BLaER1 (cell line): Measurements from ENCODE around the gene RAB5IF.
"Not testable (repeated sequence)": the region's sequence is repeated elsewhere in the genome, so short reads cannot be mapped to it uniquely, and the experiment has no call there.

Source experiments
- H3K27ac ChIP-seq: shearing (Covaris generic); formaldehyde crosslinking; 2 replicates; pipeline ENCODE4 v1.8.1; 2022
- H3K27me3 ChIP-seq: shearing (Covaris generic); formaldehyde crosslinking; 2 replicates; pipeline ENCODE4 v1.8.1; 2022
- H3K36me3 ChIP-seq: shearing (Covaris generic); formaldehyde crosslinking; 2 replicates; pipeline ENCODE4 v1.8.1; 2022
- H3K4me1 ChIP-seq: shearing (Covaris generic); formaldehyde crosslinking; 2 replicates; pipeline ENCODE4 v1.8.1; 2022
- H3K4me2 ChIP-seq: shearing (Covaris generic); formaldehyde crosslinking; 2 replicates; pipeline ENCODE4 v1.8.1; 2022
- H3K4me3 ChIP-seq: shearing (Covaris generic); formaldehyde crosslinking; 2 replicates; pipeline ENCODE4 v1.8.1; 2022
- H3K9ac ChIP-seq: shearing (Covaris generic); formaldehyde crosslinking; 2 replicates; pipeline ENCODE4 v1.8.1; 2022
- H3K9me3 ChIP-seq: shearing (Covaris generic); formaldehyde crosslinking; 2 replicates; pipeline ENCODE4 v1.8.1; 2022
- H4K20me1 ChIP-seq: shearing (Covaris generic); formaldehyde crosslinking; 2 replicates; pipeline ENCODE4 v1.8.1; 2022
- Cebpa-rat ChIP-seq: shearing (Covaris generic); IDR thresholded peaks from 2 replicates; pipeline ENCODE4 v1.8.1; 2022

RAB5IF gene

GRCh38 chr20:36605399-36606157 is at the start of gene RAB5IF:
TSS of gene RAB5IF (plus strand) at chr20:36605779. CDS start at chr20:36605952, 173 bp downstream.
- TF ChIP-seq Cebpa-rat: no peak
- Histone ChIP-seq H4K20me1 (peaks cover 30% of the 10 kb centered on the region), H3K27ac (peak within 1 kb of the TSS; percentile 93), H3K27me3 (no peaks in the 10 kb centered on the region), H3K36me3 (peaks cover 31% of the 10 kb centered on the region), H3K4me2 (peak within 1 kb of the TSS; percentile 94), H3K9ac (peak within 1 kb of the TSS; percentile 93), H3K4me3 (peak within 1 kb of the TSS; percentile 96), H3K9me3 (no peaks in the 10 kb centered on the region), H3K4me1 (peaks cover 52% of the 10 kb centered on the region)

DNA sequence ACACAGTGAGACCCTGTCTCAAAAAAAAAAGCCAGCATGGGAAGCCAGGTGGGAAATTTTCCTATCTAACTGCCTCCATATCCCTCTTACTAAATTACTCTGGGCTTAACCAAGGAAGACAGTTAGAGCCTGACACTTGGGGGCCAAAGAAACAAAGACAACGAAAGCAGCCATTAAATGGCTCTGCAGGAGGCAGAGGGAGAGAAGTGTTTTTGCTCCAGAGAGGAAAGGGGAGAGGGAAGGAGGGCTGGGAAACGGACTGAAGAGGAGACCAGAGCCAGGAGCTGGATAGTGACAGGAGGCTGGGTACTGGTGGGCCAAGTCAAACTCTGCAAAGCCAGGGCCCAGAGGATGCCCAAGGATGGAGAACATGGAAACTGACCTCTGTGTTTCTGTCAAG is 42.9 kb upstream of the RAB5IF start:
- H3K4me1 ChIP-seq: no peaks in the 10 kb centered on the region
- no peak overlapping the region for H3K4me2 ChIP-seq
- H4K20me1 ChIP-seq: no peaks in the 10 kb centered on the region
- no peaks in the 10 kb centered on the region for H3K27me3 ChIP-seq
- H3K9me3 ChIP-seq: peaks cover 17% of the 10 kb centered on the region
- no peak for TF ChIP-seq Cebpa-rat
- peaks cover 6% of the 10 kb centered on the region; the same call in 1 of the 2 replicates for H3K36me3 ChIP-seq
- no peak overlapping the region for H3K9ac ChIP-seq
- H3K4me3 ChIP-seq: no peak overlapping the region
- H3K27ac ChIP-seq: no peak overlapping the region

- no peak overlapping the region for H3K9ac ChIP-seq
- H3K27ac ChIP-seq: no peak overlapping the region
- H3K4me2 ChIP-seq: no peak overlapping the region
- peaks cover 6% of the 10 kb centered on the region; the same call in 1 of the 2 replicates for H3K36me3 ChIP-seq
- no peak overlapping the region for H3K4me3 ChIP-seq
- H3K4me1 ChIP-seq: no peaks in the 10 kb centered on the region
- no peaks in the 10 kb centered on the region for H3K27me3 ChIP-seq
- H3K9me3 ChIP-seq: peaks cover 17% of the 10 kb centered on the region
- TF ChIP-seq Cebpa-rat: no peak
- no peaks in the 10 kb centered on the region for H4K20me1 ChIP-seq
Measured at GRCh38 chr20:36563374-36563773, 42.2 kb upstream of the RAB5IF start.

GRCh38 chr20:36564078-36564725 is 41.4 kb upstream of the RAB5IF start:
- not testable (repeated sequence) for H3K9ac ChIP-seq, H3K4me1 ChIP-seq, H3K27me3 ChIP-seq, H3K4me3 ChIP-seq, H4K20me1 ChIP-seq, H3K27ac ChIP-seq, H3K36me3 ChIP-seq, H3K4me2 ChIP-seq
- peaks cover 17% of the 10 kb centered on the region for H3K9me3 ChIP-seq

- H3K27ac ChIP-seq, H3K4me1 ChIP-seq, H3K27me3 ChIP-seq, H3K36me3 ChIP-seq, H3K9ac ChIP-seq, H3K4me2 ChIP-seq, H4K20me1 ChIP-seq, H3K4me3 ChIP-seq: not testable (repeated sequence)
- H3K9me3 ChIP-seq: peaks cover 17% of the 10 kb centered on the region
Measured at GRCh38 chr20:36564726-36565121, 40.9 kb upstream of the RAB5IF start.

DNA sequence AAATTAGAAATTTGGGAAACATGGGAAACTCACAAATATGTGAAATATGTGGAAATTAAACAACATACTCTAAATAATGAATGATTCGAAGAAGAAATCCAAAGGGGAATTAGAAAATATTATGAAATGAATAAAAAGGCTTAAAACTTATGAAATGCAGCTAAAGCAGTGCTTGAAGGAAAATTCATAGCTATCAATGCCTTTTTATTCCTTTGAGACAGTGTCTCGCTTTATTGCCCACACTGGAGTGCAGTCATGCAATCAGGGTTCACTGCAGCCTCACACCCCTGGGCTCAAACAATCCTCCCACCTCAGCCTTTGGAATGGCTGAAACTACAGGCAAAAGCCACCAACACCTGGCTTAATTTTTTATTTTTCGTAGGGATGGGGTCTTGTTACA is 40.1 kb upstream of the RAB5IF start:
- H3K4me3 ChIP-seq: no peak overlapping the region
- peaks cover 17% of the 10 kb centered on the region for H3K9me3 ChIP-seq
- H3K4me1 ChIP-seq: no peaks in the 10 kb centered on the region
- H3K4me2 ChIP-seq: no peak overlapping the region
- no peak for TF ChIP-seq Cebpa-rat
- no peaks in the 10 kb centered on the region for H3K27me3 ChIP-seq
- no peaks in the 10 kb centered on the region for H4K20me1 ChIP-seq
- H3K9ac ChIP-seq: no peak overlapping the region
- peaks cover 6% of the 10 kb centered on the region; the same call in 1 of the 2 replicates for H3K36me3 ChIP-seq
- no peak overlapping the region for H3K27ac ChIP-seq

DNA sequence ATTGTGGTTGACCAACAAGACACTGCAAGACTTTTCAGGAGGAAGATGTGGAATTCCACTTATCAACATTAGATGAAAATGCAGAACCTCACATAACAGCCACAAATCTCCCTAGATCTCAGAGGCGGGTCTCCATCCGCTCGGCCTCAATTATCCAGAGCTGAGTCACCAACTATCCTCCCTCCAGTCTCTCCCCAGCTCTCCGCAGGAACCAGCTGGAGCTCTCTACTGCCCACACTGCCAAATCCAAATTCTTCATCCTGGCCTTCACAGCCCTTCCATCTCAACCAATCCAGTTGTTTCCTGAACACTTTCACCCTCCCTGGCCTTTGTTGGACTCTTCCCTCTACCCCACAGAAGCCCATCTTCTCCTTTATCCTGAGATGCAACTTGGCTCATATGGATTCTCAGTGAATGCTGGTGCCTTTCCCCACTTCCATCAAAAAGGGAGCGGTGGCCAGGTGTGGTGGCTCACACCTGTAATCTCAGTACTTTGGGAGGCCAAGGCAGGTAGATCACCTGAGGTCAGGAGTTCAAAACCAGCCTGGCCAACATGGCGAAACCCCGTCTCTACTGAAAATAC is 35.6 kb upstream of the RAB5IF start:
- H3K27ac ChIP-seq: no peak overlapping the region
- H3K4me1 ChIP-seq: peaks cover 20% of the 10 kb centered on the region
- no peak overlapping the region for H3K4me3 ChIP-seq
- H3K9me3 ChIP-seq: peaks cover 12% of the 10 kb centered on the region
- peaks cover 4% of the 10 kb centered on the region for H4K20me1 ChIP-seq
- H3K4me2 ChIP-seq: no peak overlapping the region
- peaks cover 6% of the 10 kb centered on the region; the same call in 1 of the 2 replicates for H3K36me3 ChIP-seq
- no peak overlapping the region for H3K9ac ChIP-seq
- no peaks in the 10 kb centered on the region for H3K27me3 ChIP-seq
- TF ChIP-seq Cebpa-rat: no peak

GRCh38 chr20:36571564-36572504 is 33.7 kb upstream of the RAB5IF start:
- no peaks in the 10 kb centered on the region for H3K27me3 ChIP-seq
- H3K9ac ChIP-seq: peak overlapping the region; percentile 84
- peak overlapping the region; percentile 98 for H3K4me2 ChIP-seq
- TF ChIP-seq Cebpa-rat: no peak
- H3K9me3 ChIP-seq: no peaks in the 10 kb centered on the region
- H3K27ac ChIP-seq: peak overlapping the region; percentile 91
- peaks cover 9% of the 10 kb centered on the region for H3K36me3 ChIP-seq
- peaks cover 23% of the 10 kb centered on the region for H4K20me1 ChIP-seq
- peak overlapping the region; percentile 93 for H3K4me3 ChIP-seq
- peaks cover 37% of the 10 kb centered on the region for H3K4me1 ChIP-seq

DNA sequence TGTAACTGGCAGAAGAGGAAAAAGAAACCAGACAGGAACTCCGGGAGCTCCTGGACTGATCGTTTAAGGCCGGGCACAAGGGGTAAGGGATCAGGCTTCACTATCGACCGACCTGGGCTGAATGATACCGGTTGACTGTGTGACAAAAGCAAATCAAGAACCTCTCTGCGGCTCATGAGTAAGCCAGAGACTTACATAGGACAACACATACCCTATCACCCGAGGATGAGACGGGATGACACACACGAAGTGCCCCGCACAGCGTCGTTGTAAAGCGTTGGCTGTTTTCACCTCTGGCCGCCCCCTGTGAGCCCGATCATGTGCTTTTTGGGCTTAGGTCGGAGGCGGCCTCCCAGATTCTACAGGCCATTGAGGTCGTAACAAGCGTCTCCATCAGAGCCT is 32.9 kb upstream of the RAB5IF start:
- H3K4me1 ChIP-seq: peaks cover 37% of the 10 kb centered on the region
- peaks cover 17% of the 10 kb centered on the region for H3K36me3 ChIP-seq
- peaks cover 31% of the 10 kb centered on the region for H4K20me1 ChIP-seq
- H3K9me3 ChIP-seq: no peaks in the 10 kb centered on the region
- TF ChIP-seq Cebpa-rat: no peak
- H3K27ac ChIP-seq: peak overlapping the region; percentile 91
- H3K27me3 ChIP-seq: no peaks in the 10 kb centered on the region
- H3K4me2 ChIP-seq: peak overlapping the region; percentile 98
- peak overlapping the region; percentile 93 for H3K4me3 ChIP-seq
- H3K9ac ChIP-seq: peak overlapping the region; percentile 84
